Activated CD8-positive, alpha-beta memory T cell treated with anti-CD3 and anti-CD28 coated beads, Interleukin-2, amount 50 U/mL, for 48 hours (primary cell): ENCODE measurements around the gene ST6GALNAC3.
"Not testable (repeated sequence)": the region's sequence is repeated elsewhere in the genome, so short reads cannot be mapped to it uniquely, and the experiment has no call there.

Experiments used
- DNase-seq: peaks from one replicate; pipeline ENCODE4 v3.0.0-alpha.2; 2020

ST6GALNAC3 gene

GRCh38 chr1:76074321-76075187 lies at the start of gene ST6GALNAC3:
Gene ST6GALNAC3, plus strand, starts transcription at chr1:76074746.
- DNase-seq = peak; percentile 87

- DNase-seq = no peak
These were observed 47.2 kb upstream of the ST6GALNAC3 start for GRCh38 chr1:76027341-76027740.

DNA sequence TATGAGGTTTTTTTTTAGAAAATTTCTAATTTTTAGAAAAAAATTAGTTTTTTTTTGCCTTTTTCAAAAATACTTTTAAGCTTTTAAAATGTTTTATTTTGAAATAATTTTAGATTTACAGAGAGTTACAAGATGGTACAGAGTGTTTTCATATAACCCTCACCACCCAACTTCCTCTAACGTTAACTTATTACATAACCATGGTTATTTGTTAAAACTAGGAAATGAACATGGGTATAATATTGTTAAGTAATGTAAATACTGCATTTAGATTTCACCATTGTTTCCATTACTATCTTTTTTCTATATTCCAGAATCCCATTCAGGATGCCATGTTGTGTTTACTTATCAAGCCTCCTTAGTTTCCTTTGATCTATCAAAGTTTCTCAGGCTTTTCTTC lies 45.2 kb upstream of the ST6GALNAC3 start:
- no peak for DNase-seq

GRCh38 chr1:76031496-76031895 lies 43.0 kb upstream of the ST6GALNAC3 start:
- no peak for DNase-seq

- DNase-seq = no peak
These were observed 40.6 kb upstream of the ST6GALNAC3 start for GRCh38 chr1:76033800-76034475.

GRCh38 chr1:76035053-76035452 lies 39.5 kb upstream of the ST6GALNAC3 start:
- DNase-seq = no peak

- DNase-seq = no peak
These were observed 37.2 kb upstream of the ST6GALNAC3 start for GRCh38 chr1:76037324-76037723.

GRCh38 chr1:76038287-76039004 lies 36.1 kb upstream of the ST6GALNAC3 start:
- DNase-seq = no peak

DNA sequence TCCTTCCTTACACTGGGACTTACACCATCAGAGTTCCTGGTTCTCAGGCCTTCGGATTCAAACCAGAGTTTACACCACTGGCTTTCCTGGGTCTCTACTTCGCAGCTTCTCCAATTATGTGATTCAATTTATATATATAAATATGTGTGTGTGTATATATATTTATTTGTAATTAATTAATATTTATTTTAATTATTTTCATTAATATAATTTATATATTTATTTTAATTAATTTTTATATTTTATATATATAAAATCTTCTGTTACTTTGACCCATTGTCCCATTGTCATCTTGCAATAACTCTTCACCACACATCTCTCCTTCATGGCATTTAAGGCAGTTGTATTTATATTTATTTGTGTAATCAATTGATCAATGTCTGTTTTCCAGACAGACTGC lies 28.4 kb upstream of the ST6GALNAC3 start:
- DNase-seq = no peak

DNA sequence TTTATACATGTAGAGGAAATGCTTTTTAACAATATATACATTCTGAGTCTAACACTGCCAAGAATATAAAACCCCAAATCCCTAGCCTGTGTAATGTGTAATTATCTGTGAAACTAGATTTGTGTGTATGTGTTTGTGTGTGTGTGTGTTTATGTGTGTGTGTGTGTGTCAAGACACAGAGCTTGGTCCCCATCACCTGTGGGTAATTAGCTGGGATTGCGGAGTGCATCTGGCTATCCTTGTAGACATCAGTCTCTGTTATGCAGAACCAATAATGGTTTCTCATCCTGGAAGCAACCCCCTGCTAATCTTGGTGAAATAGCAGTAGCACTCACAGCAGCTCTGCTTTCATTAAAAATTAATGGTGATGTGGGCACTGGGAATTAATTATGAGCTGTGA lies 26.3 kb upstream of the ST6GALNAC3 start:
- DNase-seq = no peak

GRCh38 chr1:76048926-76049325 lies 25.6 kb upstream of the ST6GALNAC3 start:
- no peak for DNase-seq

DNA sequence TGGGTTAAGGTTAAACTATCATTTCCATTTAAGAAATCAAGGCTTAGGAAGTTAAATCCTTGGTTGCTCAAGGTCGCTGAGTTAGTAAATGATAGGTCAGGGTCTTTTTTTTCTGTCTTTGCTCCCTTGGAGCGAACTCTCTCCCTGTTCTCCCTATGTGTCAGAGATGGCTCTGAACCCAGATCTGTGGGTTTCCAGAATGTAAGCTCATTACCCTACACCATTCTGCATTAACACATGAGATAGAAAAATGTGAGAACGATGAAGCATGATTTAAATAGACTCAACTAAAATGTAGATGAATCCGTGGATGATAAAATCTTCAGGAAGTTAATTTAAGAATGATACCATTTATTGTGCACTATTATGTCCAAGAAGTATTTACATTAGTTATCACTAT lies 25.0 kb upstream of the ST6GALNAC3 start:
- DNase-seq = no peak

DNA sequence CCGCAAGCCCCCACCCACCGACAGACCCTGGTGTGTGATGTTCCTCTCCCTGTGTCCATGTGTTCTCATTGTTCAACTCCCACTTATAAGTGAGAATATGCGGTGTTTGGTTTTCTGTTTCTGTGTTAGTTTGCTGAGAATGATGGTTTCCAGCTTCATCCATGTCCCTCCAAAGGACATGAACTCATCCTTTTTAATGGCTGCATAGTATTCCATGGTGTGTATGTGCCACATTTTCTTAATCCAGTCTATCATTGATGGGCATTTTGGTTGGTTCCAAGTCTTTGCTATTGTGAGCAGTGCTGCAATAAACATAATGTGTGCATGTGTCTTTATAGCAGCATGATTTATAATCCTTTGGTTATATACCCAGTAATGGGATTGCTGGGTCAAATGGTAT lies 24.5 kb upstream of the ST6GALNAC3 start:
- not testable (repeated sequence) for DNase-seq

DNA sequence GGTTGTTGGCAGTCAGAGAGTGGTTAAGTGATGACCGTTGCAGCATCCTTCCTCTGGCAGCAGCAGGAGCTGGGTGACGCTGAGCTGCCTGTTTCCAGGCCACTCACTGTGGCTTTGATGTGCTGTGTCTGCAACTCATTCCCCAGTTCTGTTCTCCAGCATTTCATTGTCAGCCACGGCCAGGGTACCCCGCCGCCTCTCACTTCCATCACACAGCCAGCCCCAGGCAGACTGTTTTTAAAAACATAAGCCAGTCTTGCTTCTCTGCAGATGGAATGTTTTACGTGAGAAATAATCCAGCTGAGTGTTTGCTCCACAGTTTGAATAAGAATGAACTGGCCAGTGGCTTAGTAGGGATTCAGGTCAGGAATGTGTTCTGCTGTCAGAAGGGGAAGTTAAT lies 21.5 kb upstream of the ST6GALNAC3 start:
- DNase-seq = no peak

- no peak for DNase-seq
These were observed 20.2 kb upstream of the ST6GALNAC3 start for GRCh38 chr1:76054359-76054758.

GRCh38 chr1:76055987-76056386 lies 18.6 kb upstream of the ST6GALNAC3 start:
- DNase-seq = no peak

DNA sequence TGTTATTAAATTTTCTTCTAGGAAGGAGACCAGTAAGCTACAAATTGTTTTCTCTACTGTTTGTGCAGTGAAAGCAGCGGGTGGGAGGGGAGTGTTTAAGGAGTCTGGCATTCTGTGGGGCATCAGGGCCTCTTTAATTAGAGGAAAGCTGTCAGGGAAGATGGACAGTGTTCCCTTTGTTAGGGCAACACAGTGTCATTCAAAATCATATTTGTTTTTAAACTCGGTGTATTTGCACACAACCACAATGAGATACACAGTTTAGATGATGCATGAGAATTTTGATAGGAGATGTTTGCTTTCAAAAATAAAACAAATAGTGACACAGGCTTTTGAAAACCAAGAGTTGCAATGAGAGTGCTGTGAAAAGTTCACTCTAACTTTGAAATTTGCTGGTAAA lies 15.1 kb upstream of the ST6GALNAC3 start:
- no peak for DNase-seq

- no peak for DNase-seq
These were observed 9.3 kb upstream of the ST6GALNAC3 start for GRCh38 chr1:76065270-76065669.

DNA sequence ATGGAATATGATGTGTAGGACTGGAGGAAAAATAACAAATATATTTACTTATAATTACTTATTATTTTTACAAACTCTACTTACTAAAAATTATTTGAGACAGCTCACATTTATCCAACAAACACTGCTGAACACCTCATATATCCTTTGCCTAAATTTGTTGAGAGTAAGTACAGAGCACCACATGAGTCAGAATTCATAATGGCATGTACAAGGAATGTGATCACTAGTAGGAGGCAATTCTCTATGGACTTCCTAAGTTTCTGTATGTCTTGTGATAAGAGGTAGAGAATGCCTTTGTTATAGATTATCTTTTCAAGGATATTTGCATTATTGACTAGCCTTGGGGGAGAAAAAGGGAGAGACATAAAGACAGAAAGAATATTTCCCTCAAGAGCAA lies 8.2 kb upstream of the ST6GALNAC3 start:
- DNase-seq = no peak

DNA sequence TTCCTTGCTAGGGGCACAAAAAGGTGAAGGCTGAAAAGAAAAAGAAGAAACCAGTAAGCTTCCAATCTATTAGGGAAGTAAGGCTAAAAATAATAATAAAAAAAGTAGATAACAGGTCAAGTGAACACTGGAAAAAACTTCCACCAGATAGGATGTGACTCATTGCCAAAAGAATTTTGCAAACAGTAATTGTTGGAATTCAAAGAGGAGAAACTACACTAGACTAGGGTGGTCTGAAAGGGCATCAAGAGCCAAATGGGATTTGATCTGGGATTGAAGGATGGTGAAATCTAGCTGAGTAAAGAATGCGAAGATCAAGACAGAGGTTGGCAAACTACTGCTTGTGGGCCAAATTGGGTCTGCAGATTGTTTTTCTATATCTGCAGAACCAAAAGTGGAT lies 6.0 kb upstream of the ST6GALNAC3 start:
- no peak for DNase-seq

GRCh38 chr1:76068953-76069561 lies 5.5 kb upstream of the ST6GALNAC3 start:
- DNase-seq = no peak

DNA sequence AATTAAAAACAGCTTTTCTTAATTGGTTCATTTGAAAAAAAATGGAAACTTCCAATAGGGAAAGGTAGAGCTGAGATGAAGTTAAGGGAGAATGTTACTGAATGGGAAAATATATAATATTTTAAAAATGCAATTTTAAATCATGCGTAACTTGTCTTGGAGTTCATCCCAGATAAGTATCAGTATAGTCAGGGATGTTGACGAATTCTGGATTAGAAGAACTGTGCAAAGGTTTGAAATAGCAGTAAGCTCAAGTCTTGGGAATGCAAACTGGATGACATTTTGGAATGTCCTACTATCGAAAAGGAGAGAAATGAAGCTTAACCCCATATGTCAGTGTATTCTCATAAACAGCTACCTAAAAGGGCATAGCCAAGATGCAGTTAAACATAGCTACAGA lies 4.0 kb upstream of the ST6GALNAC3 start:
- no peak for DNase-seq

- DNase-seq = no peak
These were observed 1.1 kb upstream of the ST6GALNAC3 start for GRCh38 chr1:76073481-76073880.

DNA sequence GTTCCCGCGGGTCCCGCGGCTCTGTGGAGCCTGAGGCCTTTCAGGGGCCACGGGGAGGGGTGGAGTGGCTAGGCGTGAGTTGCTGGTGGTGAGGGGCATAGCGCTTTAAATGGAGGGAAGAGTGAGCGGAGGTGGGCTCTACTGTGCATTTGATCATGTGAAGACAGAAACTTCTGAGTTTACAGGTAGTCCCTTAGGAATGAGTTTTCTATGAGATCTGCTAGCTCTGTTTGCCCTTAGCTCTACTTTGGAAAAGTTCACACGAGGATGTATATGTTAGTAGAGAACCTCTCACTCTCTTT lies 593 bp downstream of the ST6GALNAC3 start:
- no peak for DNase-seq
